Measurements from ENCODE around the gene ATP2C2.

ATP2C2 gene

GRCh38 chr16:84454611-84455010 is 86.3 kb downstream of the ATP2C2 start:
- no peak for DNase-seq

GRCh38 chr16:84455031-84455430 is 86.7 kb downstream of the ATP2C2 start:
- no peak for DNase-seq

- no peak for DNase-seq
Measured at GRCh38 chr16:84458606-84459532, 90.5 kb downstream of the ATP2C2 start.

GRCh38 chr16:84459533-84459894 is 91.2 kb downstream of the ATP2C2 start:
- no peak for DNase-seq

GRCh38 chr16:84459941-84460405 is 91.6 kb downstream of the ATP2C2 start:
- DNase-seq, result no peak

- DNase-seq, result no peak
Measured at GRCh38 chr16:84460406-84461028, 92.2 kb downstream of the ATP2C2 start.

GRCh38 chr16:84461029-84461412 is 92.7 kb downstream of the ATP2C2 start:
- no peak for DNase-seq

GRCh38 chr16:84461413-84462295 is 93.3 kb downstream of the ATP2C2 start:
- DNase-seq, result no peak

- no peak for DNase-seq
Measured at GRCh38 chr16:84462296-84463210, 94.2 kb downstream of the ATP2C2 start.

GRCh38 chr16:84463221-84463620 is 94.9 kb downstream of the ATP2C2 start:
- no peak for DNase-seq

- no peak for DNase-seq
Measured at GRCh38 chr16:84464116-84464515, 95.8 kb downstream of the ATP2C2 start.

- no peak for DNase-seq
Measured at GRCh38 chr16:84465154-84465553, 96.8 kb downstream of the ATP2C2 start.

GRCh38 chr16:84466692-84467091 is 98.4 kb downstream of the ATP2C2 start:
- DNase-seq, result no peak

- no peak for DNase-seq
Measured at GRCh38 chr16:84467256-84467655, 98.9 kb downstream of the ATP2C2 start.

GRCh38 chr16:84467709-84468108 is 99.4 kb downstream of the ATP2C2 start:
- no peak for DNase-seq

GRCh38 chr16:84471316-84471715 is 103.0 kb downstream of the ATP2C2 start:
- no peak for DNase-seq

GRCh38 chr16:84471966-84472365 is 103.6 kb downstream of the ATP2C2 start:
- DNase-seq, result no peak

GRCh38 chr16:84475643-84476240 is 107.4 kb downstream of the ATP2C2 start:
- no peak for DNase-seq

- DNase-seq, result no peak
Measured at GRCh38 chr16:84476401-84476800, 108.1 kb downstream of the ATP2C2 start.

- DNase-seq, result no peak
Measured at GRCh38 chr16:84477661-84478060, 109.3 kb downstream of the ATP2C2 start.

- DNase-seq, result no peak
Measured at GRCh38 chr16:84478172-84478947, 110.0 kb downstream of the ATP2C2 start.
